Measurements from ENCODE around the gene FGR.
"Not testable (repeated sequence)": the region's sequence is repeated elsewhere in the genome, so short reads cannot be mapped to it uniquely, and the experiment has no call there.

Gene FGR

GRCh38 chr1:27634985-27635367, at the start of gene FGR:
FGR (minus strand) TSS chr1:27635185; CDS start chr1:27623916, 11,269 bp downstream.
- H3K27ac ChIP-seq (ENCODE audit: low read length) = peak within 1 kb of the TSS; percentile 69
- H3K27me3 ChIP-seq (ENCODE audit: low read depth, low read length) = peaks cover 7% of the 10 kb centered on the region
- H3K4me3 ChIP-seq (ENCODE audit: low read depth in 1 of 2, low read length in 2 of 2) = peak within 1 kb of the TSS; percentile 60 to 61
- H3K36me3 ChIP-seq (ENCODE audit: control insufficient read depth in 1 of 2, insufficient read depth in 2 of 2, low read length in 2 of 2) = no peaks in the 10 kb centered on the region
- H3K9me3 ChIP-seq (ENCODE audit: control insufficient read depth in 1 of 2, low read length in 2 of 2) = no peaks in the 10 kb centered on the region
- H3K4me1 ChIP-seq (ENCODE audit: control insufficient read depth in 1 of 2, insufficient read depth in 2 of 2, low read length in 2 of 2) = peaks cover 0 to 3% of the 10 kb centered on the region in 2 donors

GRCh38 chr1:27684176-27684575, 49.2 kb upstream of the FGR start:
- Histone ChIP-seq H3K27me3 (ENCODE audit: low read depth, low read length) (no peaks in the 10 kb centered on the region), H3K4me3 (ENCODE audit: low read depth in 1 of 2, low read length in 2 of 2) (no peak overlapping the region), H3K36me3 (ENCODE audit: control insufficient read depth in 1 of 2, insufficient read depth in 2 of 2, low read length in 2 of 2) (no peaks in the 10 kb centered on the region), H3K4me1 (ENCODE audit: control insufficient read depth in 1 of 2, insufficient read depth in 2 of 2, low read length in 2 of 2) (no peaks in the 10 kb centered on the region), H3K27ac (ENCODE audit: low read length) (no peak overlapping the region), H3K9me3 (ENCODE audit: control insufficient read depth in 1 of 2, low read length in 2 of 2) (peaks cover 0 to 13% of the 10 kb centered on the region in 2 donors)

- no peaks in the 10 kb centered on the region for H3K27me3 ChIP-seq (ENCODE audit: low read depth, low read length)
- no peaks in the 10 kb centered on the region for H3K36me3 ChIP-seq (ENCODE audit: control insufficient read depth in 1 of 2, insufficient read depth in 2 of 2, low read length in 2 of 2)
- H3K4me3 ChIP-seq (ENCODE audit: low read depth in 1 of 2, low read length in 2 of 2) = no peak overlapping the region
- peaks cover 0 to 13% of the 10 kb centered on the region in 2 donors for H3K9me3 ChIP-seq (ENCODE audit: control insufficient read depth in 1 of 2, low read length in 2 of 2)
- H3K4me1 ChIP-seq (ENCODE audit: control insufficient read depth in 1 of 2, insufficient read depth in 2 of 2, low read length in 2 of 2) = no peaks in the 10 kb centered on the region
- no peak overlapping the region for H3K27ac ChIP-seq (ENCODE audit: low read length)
Measured at GRCh38 chr1:27682351-27682944, 47.5 kb upstream of the FGR start.

- H3K27ac ChIP-seq (ENCODE audit: low read length); H3K4me1 ChIP-seq (ENCODE audit: control insufficient read depth in 1 of 2, insufficient read depth in 2 of 2, low read length in 2 of 2); H3K36me3 ChIP-seq (ENCODE audit: control insufficient read depth in 1 of 2, insufficient read depth in 2 of 2, low read length in 2 of 2); H3K4me3 ChIP-seq (ENCODE audit: low read depth in 1 of 2, low read length in 2 of 2); H3K27me3 ChIP-seq (ENCODE audit: low read depth, low read length): not testable (repeated sequence)
- H3K9me3 ChIP-seq (ENCODE audit: control insufficient read depth in 1 of 2, low read length in 2 of 2) = peaks cover 0 to 13% of the 10 kb centered on the region in 2 donors
Measured at GRCh38 chr1:27681580-27681979, 46.6 kb upstream of the FGR start.

- H3K4me3 ChIP-seq (ENCODE audit: low read depth in 1 of 2, low read length in 2 of 2); H3K27ac ChIP-seq (ENCODE audit: low read length); H3K36me3 ChIP-seq (ENCODE audit: control insufficient read depth in 1 of 2, insufficient read depth in 2 of 2, low read length in 2 of 2): not testable (repeated sequence)
Measured at GRCh38 chr1:27680225-27680791, 45.3 kb upstream of the FGR start.

GRCh38 chr1:27678747-27679146, 43.8 kb upstream of the FGR start:
- no peaks in the 10 kb centered on the region for H3K27me3 ChIP-seq (ENCODE audit: low read depth, low read length)
- H3K4me3 ChIP-seq (ENCODE audit: low read depth in 1 of 2, low read length in 2 of 2) = no peak overlapping the region
- H3K4me1 ChIP-seq (ENCODE audit: control insufficient read depth in 1 of 2, insufficient read depth in 2 of 2, low read length in 2 of 2) = no peaks in the 10 kb centered on the region
- H3K27ac ChIP-seq (ENCODE audit: low read length) = no peak overlapping the region
- peaks cover 0 to 13% of the 10 kb centered on the region in 2 donors for H3K9me3 ChIP-seq (ENCODE audit: control insufficient read depth in 1 of 2, low read length in 2 of 2)
- H3K36me3 ChIP-seq (ENCODE audit: control insufficient read depth in 1 of 2, insufficient read depth in 2 of 2, low read length in 2 of 2) = no peaks in the 10 kb centered on the region

More at GRCh38 chr1:27680225-27680791, 45.3 kb upstream of the FGR start:
- H3K9me3 ChIP-seq (ENCODE audit: control insufficient read depth in 1 of 2, low read length in 2 of 2) = peaks cover 0 to 13% of the 10 kb centered on the region in 2 donors
- H3K4me1 ChIP-seq (ENCODE audit: control insufficient read depth in 1 of 2, insufficient read depth in 2 of 2, low read length in 2 of 2); H3K27me3 ChIP-seq (ENCODE audit: low read depth, low read length): not testable (repeated sequence)

- Histone ChIP-seq H3K36me3 (ENCODE audit: control insufficient read depth in 1 of 2, insufficient read depth in 2 of 2, low read length in 2 of 2) (no peaks in the 10 kb centered on the region), H3K4me3 (ENCODE audit: low read depth in 1 of 2, low read length in 2 of 2) (no peak overlapping the region), H3K27ac (ENCODE audit: low read length) (no peak overlapping the region), H3K9me3 (ENCODE audit: control insufficient read depth in 1 of 2, low read length in 2 of 2) (peaks cover 0 to 6% of the 10 kb centered on the region in 2 donors), H3K4me1 (ENCODE audit: control insufficient read depth in 1 of 2, insufficient read depth in 2 of 2, low read length in 2 of 2) (peaks cover 7 to 11% of the 10 kb centered on the region in 2 donors), H3K27me3 (ENCODE audit: low read depth, low read length) (no peaks in the 10 kb centered on the region)
Measured at GRCh38 chr1:27676410-27676809, 41.4 kb upstream of the FGR start.

GRCh38 chr1:27672750-27673112, 37.7 kb upstream of the FGR start:
- Histone ChIP-seq H3K4me3 (ENCODE audit: low read depth in 1 of 2, low read length in 2 of 2) (peak overlapping the region; percentile 57 to 79), H3K9me3 (ENCODE audit: control insufficient read depth in 1 of 2, low read length in 2 of 2) (no peaks in the 10 kb centered on the region), H3K27me3 (ENCODE audit: low read depth, low read length) (no peaks in the 10 kb centered on the region), H3K4me1 (ENCODE audit: control insufficient read depth in 1 of 2, insufficient read depth in 2 of 2, low read length in 2 of 2) (peaks cover 7 to 25% of the 10 kb centered on the region in 2 donors), H3K36me3 (ENCODE audit: control insufficient read depth in 1 of 2, insufficient read depth in 2 of 2, low read length in 2 of 2) (no peaks in the 10 kb centered on the region), H3K27ac (ENCODE audit: low read length) (peak overlapping the region; percentile 54)

- Histone ChIP-seq H3K9me3 (ENCODE audit: control insufficient read depth in 1 of 2, low read length in 2 of 2) (no peaks in the 10 kb centered on the region), H3K4me1 (ENCODE audit: control insufficient read depth in 1 of 2, insufficient read depth in 2 of 2, low read length in 2 of 2) (peaks cover 7 to 25% of the 10 kb centered on the region in 2 donors), H3K36me3 (ENCODE audit: control insufficient read depth in 1 of 2, insufficient read depth in 2 of 2, low read length in 2 of 2) (no peaks in the 10 kb centered on the region), H3K4me3 (ENCODE audit: low read depth in 1 of 2, low read length in 2 of 2) (peak within 1 kb of the TSS; percentile 57 to 79), H3K27ac (ENCODE audit: low read length) (peak within 1 kb of the TSS; percentile 54), H3K27me3 (ENCODE audit: low read depth, low read length) (no peaks in the 10 kb centered on the region)
Measured at GRCh38 chr1:27671964-27672749, 37.2 kb upstream of the FGR start, which contains the start of gene IFI6. IFI6 (minus strand) TSS chr1:27672192; CDS start chr1:27669314, 2,878 bp downstream.

- Histone ChIP-seq H3K4me1 (ENCODE audit: control insufficient read depth in 1 of 2, insufficient read depth in 2 of 2, low read length in 2 of 2) (peaks cover 7 to 25% of the 10 kb centered on the region in 2 donors), H3K4me3 (ENCODE audit: low read depth in 1 of 2, low read length in 2 of 2) (peak overlapping the region; percentile 61 to 72), H3K27me3 (ENCODE audit: low read depth, low read length) (no peaks in the 10 kb centered on the region), H3K36me3 (ENCODE audit: control insufficient read depth in 1 of 2, insufficient read depth in 2 of 2, low read length in 2 of 2) (peaks cover 0 to 2% of the 10 kb centered on the region in 2 donors), H3K27ac (ENCODE audit: low read length) (no peak overlapping the region), H3K9me3 (ENCODE audit: control insufficient read depth in 1 of 2, low read length in 2 of 2) (no peaks in the 10 kb centered on the region)
Measured at GRCh38 chr1:27669876-27670275, 34.9 kb upstream of the FGR start.

Data from muscle layer of duodenum (tissue), 2 donors.